Mesothelial cell of epicardium (in vitro differentiated cells): ENCODE results near the gene DIDO1. TPM values are rescaled to one million over a fixed set of nuclear protein-coding genes. Genes with fewer than 3 reads are reported as not detected.

ENCODE experiments used
- DNase-seq, 2 experiments: peaks; one replicate each; pipeline ENCODE4 v3.0.0; 2021; ENCODE audit warnings: low spot score in 2 of 2; ENCODE audit not compliant: unreplicated experiment in 2 of 2
- H3K27ac Mint-ChIP-seq: 2 replicates; pipeline ENCODE4 v1.8.0; 2021; ENCODE audit warnings: mixed read lengths
- H3K27me3 Mint-ChIP-seq: 2 replicates; pipeline ENCODE4 v1.8.0; 2021; ENCODE audit warnings: low read depth, mixed read lengths
- H3K36me3 Mint-ChIP-seq: 2 replicates; pipeline ENCODE4 v1.8.0; 2021; ENCODE audit warnings: mixed read lengths
- H3K4me1 Mint-ChIP-seq: 2 replicates; pipeline ENCODE4 v1.8.0; 2021; ENCODE audit warnings: mixed read lengths
- H3K4me3 Mint-ChIP-seq: 2 replicates; pipeline ENCODE4 v1.8.0; 2021; ENCODE audit warnings: mild to moderate bottlenecking, moderate library complexity, mixed read lengths
- H3K9me3 Mint-ChIP-seq: 2 replicates; pipeline ENCODE4 v1.8.0; 2021; ENCODE audit warnings: mixed read lengths
- total RNA-seq: library from RNA; stranded (reverse); gene quantifications from 3 replicates; pipeline ENCODE4 v1.2.1, GENCODE V29; 2021
- TF ChIP-seq, protein P1 (sequence below): fragments of 200-600 bp; sonication (generic); IDR thresholded peaks from one replicate; pipeline ENCODE4 v1.5.0; 2021; ENCODE audit warnings: antibody characterized with exemption; ENCODE audit not compliant: unreplicated experiment

Gene DIDO1
- total RNA-seq, 1 donor from 2014 or later, result 73.1 TPM

DNA sequence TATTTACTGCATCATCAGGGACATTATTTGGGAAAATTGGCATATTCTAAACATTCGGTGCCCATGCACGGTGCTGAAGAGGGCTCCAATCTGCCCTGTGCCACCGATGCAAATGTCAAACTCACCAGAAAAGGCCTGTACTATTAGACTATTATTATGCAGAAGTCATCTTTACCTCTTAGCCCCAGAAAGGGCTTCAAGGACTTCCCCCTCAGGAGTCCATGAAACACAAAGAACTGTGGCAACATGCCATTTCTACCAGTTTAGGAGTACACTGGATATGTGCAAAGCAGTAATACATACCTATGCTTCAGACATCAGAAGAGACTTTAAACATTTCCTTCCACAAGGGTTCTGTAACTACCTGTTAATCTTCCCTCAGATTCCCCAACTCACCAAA, 8.6 kb downstream of the DIDO1 start:
- H3K4me1 Mint-ChIP-seq, result peaks cover 49% of the 10 kb centered on the region
- peaks cover 2% of the 10 kb centered on the region for H3K36me3 Mint-ChIP-seq
- H3K27me3 Mint-ChIP-seq, result no peaks in the 10 kb centered on the region
- TF ChIP-seq, protein P1, sequence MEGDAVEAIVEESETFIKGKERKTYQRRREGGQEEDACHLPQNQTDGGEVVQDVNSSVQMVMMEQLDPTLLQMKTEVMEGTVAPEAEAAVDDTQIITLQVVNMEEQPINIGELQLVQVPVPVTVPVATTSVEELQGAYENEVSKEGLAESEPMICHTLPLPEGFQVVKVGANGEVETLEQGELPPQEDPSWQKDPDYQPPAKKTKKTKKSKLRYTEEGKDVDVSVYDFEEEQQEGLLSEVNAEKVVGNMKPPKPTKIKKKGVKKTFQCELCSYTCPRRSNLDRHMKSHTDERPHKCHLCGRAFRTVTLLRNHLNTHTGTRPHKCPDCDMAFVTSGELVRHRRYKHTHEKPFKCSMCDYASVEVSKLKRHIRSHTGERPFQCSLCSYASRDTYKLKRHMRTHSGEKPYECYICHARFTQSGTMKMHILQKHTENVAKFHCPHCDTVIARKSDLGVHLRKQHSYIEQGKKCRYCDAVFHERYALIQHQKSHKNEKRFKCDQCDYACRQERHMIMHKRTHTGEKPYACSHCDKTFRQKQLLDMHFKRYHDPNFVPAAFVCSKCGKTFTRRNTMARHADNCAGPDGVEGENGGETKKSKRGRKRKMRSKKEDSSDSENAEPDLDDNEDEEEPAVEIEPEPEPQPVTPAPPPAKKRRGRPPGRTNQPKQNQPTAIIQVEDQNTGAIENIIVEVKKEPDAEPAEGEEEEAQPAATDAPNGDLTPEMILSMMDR, result no peak
- peak overlapping the region; percentile 35 for H3K27ac Mint-ChIP-seq
- no peak for DNase-seq
- no peak overlapping the region for H3K4me3 Mint-ChIP-seq
- no peaks in the 10 kb centered on the region for H3K9me3 Mint-ChIP-seq

DNA sequence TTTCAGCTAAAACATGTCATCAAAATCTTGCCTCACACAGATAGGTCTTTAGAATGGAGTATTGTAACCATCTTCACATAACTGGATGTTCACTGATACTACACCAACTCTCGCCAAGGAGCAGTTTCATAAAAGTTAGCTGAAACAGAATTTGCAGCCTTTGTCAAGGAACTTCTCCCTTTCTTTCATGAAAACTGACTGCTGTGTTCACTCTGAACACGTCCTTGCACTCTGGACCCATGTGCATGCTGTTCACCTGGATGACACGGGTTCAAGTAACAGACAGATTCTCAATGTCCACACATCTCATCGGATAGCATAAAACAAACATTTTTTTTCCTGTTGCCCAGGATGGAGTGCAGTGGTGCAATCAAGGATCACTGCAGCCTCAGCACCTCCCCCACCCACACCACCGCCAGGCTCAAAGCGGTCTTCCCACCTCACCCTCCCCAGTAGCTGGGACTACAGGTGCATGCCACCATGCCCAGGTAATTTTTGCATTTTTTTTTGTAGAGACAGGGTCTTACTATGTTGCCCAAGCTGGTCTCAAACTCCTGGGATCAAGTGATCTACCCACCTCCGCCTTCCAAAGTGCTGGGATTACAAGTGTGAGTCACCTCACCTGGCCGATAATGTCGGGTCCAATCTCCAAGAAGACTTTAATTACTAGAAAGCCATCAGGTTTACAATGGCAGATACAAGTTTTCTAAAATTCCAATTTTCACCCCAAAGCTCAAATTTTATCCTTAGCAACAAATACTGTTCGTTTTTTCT, 9.4 kb downstream of the DIDO1 start:
- no peak overlapping the region for H3K4me3 Mint-ChIP-seq
- no peaks in the 10 kb centered on the region for H3K9me3 Mint-ChIP-seq
- peak overlapping the region; percentile 35 for H3K27ac Mint-ChIP-seq
- no peak for DNase-seq
- no peaks in the 10 kb centered on the region for H3K27me3 Mint-ChIP-seq
- peaks cover 2% of the 10 kb centered on the region for H3K36me3 Mint-ChIP-seq
- H3K4me1 Mint-ChIP-seq, result peaks cover 46% of the 10 kb centered on the region
- TF ChIP-seq, protein P1, result no peak

DNA sequence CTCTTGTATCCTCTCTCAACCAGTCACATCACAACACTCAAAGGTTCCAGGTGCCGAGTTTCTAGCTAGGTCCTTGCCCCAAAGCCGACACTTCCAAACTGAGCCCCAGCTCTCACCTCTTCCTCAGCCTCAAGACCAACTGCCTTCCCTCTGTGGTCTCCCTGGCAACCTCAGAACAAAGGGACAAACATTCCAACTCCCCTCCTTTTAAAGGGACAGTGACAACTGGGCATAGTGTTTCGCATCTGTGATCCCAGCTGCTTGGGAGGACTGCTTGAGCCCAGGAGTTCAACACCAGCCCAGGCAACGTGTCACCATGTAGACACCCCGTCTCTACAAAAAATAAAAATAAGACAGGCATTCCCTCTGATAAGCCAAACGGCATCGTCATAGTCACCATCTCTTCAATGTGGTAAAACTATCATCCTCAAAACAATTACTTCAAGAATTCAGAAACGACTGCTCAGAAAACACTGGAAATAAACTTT, 11.3 kb downstream of the DIDO1 start:
- Mint-ChIP-seq H3K4me1 (peaks cover 34% of the 10 kb centered on the region), H3K27me3 (no peaks in the 10 kb centered on the region), H3K27ac (peak overlapping the region; percentile 69), H3K4me3 (no peak overlapping the region), H3K36me3 (peaks cover 14% of the 10 kb centered on the region), H3K9me3 (no peaks in the 10 kb centered on the region)
- DNase-seq, result no peak
- TF ChIP-seq, protein P1, result no peak

DNA sequence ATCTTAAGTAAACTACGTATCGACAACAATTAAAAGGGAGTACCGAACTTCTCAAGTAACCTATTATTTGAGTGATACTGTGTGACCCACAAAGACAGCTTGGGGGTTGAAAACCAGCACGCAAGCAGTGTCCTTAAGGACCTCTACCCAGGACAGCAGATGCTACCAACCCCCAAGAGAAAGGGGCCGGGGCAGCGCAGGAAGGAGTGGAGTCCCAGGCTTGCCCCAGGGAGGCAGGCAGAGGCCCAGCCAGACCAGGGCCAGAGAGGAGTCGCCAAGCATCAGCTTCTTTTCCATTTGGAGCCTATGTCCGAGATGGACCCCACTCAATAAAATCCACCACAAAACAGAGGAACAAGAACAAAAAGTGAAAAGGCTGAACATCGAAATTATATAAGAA, 11.9 kb downstream of the DIDO1 start:
- TF ChIP-seq, protein P1, result no peak
- H3K36me3 Mint-ChIP-seq, result peaks cover 18% of the 10 kb centered on the region
- no peaks in the 10 kb centered on the region for H3K27me3 Mint-ChIP-seq
- H3K27ac Mint-ChIP-seq, result no peak overlapping the region
- no peak for DNase-seq
- H3K9me3 Mint-ChIP-seq, result no peaks in the 10 kb centered on the region
- H3K4me1 Mint-ChIP-seq, result peaks cover 30% of the 10 kb centered on the region
- H3K4me3 Mint-ChIP-seq, result no peak overlapping the region

DNA sequence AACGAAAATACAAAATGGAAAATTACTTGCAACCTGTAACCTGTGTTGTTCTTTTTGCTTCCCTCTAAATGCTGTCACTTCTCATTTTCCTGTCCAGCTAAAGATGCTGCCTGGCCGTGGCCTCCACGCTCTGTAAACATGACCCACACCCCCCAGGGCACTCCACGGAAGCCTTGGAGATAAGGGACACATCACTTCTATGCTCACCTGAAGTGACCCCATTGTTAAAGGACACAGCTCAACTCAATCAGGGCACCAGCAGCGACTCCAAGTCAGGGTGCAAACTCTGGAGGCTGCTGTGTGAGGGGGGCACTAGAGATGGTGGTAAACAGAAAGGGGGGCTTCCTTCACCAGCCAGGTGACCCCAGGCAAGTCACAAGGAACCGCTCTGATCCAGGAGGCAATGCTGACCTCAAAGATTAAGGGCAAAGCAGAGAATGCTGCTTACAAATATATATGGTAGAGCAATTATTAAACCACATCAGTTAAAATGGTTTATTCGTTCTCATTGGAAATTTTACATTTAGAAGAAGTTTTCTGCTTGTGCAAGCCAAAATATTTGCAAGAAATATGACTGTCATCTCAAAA, 13.2 kb downstream of the DIDO1 start:
- no peak overlapping the region for H3K4me3 Mint-ChIP-seq
- peak overlapping the region; percentile 43 for H3K27ac Mint-ChIP-seq
- peaks cover 22% of the 10 kb centered on the region for H3K4me1 Mint-ChIP-seq
- H3K27me3 Mint-ChIP-seq, result no peaks in the 10 kb centered on the region
- no peaks in the 10 kb centered on the region for H3K9me3 Mint-ChIP-seq
- DNase-seq, result no peak
- TF ChIP-seq, protein P1, result no peak
- peaks cover 21% of the 10 kb centered on the region for H3K36me3 Mint-ChIP-seq
